ENCODE results near the gene TMEM200B.
"Not testable (repeated sequence)": the region's sequence is repeated elsewhere in the genome, so short reads cannot be mapped to it uniquely, and the experiment has no call there.

TMEM200B gene

GRCh38 chr1:29105822-29106221, 17.9 kb downstream of the TMEM200B start:
- FAIRE-seq, result no peak

- no peak for FAIRE-seq
Measured at GRCh38 chr1:29100487-29100886, 23.2 kb downstream of the TMEM200B start.

DNA sequence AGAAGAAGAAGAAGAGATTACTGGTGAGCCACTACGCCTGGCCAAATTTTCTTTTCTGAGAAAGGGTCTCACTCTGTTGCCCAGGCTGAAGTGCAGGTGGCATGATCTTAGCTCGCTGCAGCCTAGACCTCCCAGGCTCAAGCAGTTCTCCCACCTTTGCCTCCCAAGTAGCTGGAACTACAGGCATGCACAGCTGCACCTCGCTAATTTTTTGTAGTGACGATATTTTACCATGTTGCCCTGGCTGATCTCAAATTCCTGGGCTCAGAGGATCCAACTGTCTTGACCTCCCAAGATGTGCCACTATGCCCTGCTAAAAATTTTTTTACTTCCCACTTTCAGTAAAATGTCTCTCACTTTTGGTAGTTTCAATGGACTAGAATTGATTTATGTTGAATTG, 24.4 kb downstream of the TMEM200B start:
- no peak for FAIRE-seq

DNA sequence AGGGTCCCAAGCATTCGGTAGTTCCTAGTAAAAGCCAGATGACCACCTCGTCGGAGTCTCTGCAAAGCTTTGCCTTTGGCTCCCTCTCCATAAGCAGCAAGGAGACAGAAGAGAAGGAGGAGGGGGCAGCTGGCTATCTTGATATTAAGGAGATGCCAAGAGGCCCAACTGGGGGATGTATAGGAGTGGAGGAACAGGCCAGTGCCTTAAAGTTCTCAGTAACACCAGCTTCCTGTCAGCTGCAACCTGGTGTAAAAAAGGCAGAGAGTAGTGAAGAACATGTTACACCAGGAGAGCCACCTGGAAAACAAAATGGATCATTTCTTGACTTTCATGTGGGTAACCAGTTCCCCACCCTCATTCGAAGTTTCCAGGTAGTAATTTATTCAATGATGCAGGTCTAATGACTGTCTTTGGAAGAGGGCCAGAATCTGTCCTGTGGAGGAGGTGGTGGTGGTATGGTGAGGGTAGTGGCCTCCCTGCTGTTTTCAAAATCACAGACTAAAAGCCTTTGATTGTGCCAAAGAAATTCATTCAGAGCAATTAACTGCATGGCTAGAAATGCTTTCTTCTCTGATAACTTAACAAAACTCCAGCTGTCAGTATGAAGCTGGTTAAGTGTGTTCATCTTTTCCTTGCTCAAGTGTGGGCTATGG, 27.3 kb downstream of the TMEM200B start:
- FAIRE-seq, result no peak

DNA sequence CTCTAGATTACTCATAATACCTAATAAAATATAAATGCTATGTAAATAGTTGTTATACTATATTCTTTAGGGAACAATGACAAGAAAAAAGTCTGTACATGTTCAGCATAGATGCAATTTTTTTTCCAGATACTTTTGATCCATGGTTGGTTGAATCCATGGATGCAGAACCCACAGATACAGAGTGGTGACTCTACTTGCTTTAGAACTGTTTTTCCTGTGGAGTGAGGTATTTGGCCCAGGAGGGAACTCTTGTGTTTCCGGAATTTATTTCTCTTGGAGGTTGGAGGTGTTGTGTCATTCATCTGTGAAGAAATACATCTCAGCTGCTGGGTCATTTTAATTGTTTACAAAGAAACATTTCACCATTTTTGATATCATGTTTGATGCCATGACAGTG, 28.7 kb downstream of the TMEM200B start:
- FAIRE-seq, result no peak

GRCh38 chr1:29094433-29094832, 29.3 kb downstream of the TMEM200B start:
- FAIRE-seq, result no peak

DNA sequence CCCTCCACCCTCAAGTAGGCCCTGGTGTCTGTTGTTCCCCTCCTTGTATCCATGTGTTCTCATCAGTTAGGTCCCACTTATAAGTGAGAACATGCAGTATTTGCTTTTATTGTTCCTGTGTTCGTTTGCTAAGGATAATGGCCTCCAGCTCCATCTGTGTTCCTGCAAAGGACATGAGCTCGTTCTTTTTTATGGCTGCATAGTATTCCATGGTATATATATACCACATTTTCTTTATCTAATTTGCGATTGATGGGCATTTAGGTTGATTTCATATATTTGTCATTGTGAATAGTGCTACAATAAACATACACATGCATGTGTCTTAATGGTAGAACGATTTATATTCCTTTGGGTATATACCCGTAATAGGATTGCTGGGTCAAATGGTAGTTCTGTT, 31.0 kb downstream of the TMEM200B start:
- FAIRE-seq, result not testable (repeated sequence)

GRCh38 chr1:29090937-29091618, 32.6 kb downstream of the TMEM200B start:
- FAIRE-seq, result no peak

- FAIRE-seq, result no peak
Measured at GRCh38 chr1:29084196-29084521, 39.5 kb downstream of the TMEM200B start.

GRCh38 chr1:29083317-29084195, 40.1 kb downstream of the TMEM200B start:
- FAIRE-seq, result no peak

DNA sequence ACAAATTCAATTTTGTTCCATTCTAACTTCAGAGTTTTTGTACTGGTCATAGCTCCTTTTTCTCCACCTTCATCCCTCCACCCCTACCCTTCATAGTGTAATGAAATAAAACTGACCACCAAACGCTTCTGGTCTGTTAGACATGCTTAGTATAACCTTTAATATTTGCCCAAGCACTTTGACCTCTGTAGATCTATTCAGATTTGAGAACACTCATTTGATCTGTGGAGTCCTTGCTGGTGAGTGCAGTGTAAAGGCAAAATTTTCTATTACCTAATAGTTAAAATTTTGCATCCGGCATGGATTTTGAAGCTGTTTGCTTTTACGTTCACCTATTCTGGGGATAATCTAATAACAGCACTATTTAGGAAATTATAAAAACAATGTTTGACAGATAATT, 41.2 kb downstream of the TMEM200B start:
- FAIRE-seq, result no peak

DNA sequence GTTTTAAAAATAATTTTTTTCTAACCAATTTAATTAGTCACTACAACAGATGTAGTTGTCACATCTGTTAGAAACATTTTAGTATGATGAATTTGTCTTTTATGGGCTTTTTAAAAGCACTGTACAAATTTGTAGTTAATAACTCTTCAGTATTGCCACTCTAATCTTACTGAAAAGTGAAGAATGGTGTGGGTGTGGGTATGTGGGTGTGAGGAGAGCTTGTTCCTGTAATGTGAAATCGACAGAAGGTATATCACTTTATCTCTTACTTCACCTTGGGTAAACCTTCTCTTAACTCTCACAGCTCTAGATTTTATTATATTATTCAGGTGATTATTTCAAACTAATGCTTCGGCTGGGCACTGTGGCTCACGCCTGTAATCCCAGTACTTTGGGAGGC, 42.5 kb downstream of the TMEM200B start:
- FAIRE-seq, result no peak

GRCh38 chr1:29079916-29080629, 43.6 kb downstream of the TMEM200B start:
- not testable (repeated sequence) for FAIRE-seq

DNA sequence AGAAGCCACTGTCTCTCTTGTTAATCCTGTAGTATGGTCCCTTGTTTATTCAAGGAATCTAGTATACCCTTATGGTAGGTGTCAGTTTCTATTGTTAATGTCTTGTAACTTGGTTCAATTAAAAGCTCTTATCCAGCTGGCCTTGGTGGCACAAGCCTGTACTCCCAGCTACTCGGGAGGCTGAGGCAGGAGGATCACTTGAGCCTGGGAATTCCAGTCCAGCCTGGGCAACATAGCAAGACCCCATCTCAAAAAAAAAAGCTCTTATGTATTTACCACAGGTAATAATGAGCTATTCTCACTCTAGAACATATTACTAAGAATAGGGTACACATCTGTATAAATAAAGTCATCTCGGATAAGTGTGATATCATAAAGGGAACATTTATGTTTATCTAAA, 46.5 kb downstream of the TMEM200B start:
- no peak for FAIRE-seq

All from islet of Langerhans (tissue), 1 donor.